Measurements from ENCODE around the gene KLK5. TPM values are rescaled to one million over a fixed set of nuclear protein-coding genes. Genes with fewer than 3 reads are reported as not detected.
"Not testable (repeated sequence)": the region's sequence is repeated elsewhere in the genome, so short reads cannot be mapped to it uniquely, and the experiment has no call there.

Gene KLK5
- polyA plus RNA-seq, 1 donor from 2014 or later = not detected

DNA sequence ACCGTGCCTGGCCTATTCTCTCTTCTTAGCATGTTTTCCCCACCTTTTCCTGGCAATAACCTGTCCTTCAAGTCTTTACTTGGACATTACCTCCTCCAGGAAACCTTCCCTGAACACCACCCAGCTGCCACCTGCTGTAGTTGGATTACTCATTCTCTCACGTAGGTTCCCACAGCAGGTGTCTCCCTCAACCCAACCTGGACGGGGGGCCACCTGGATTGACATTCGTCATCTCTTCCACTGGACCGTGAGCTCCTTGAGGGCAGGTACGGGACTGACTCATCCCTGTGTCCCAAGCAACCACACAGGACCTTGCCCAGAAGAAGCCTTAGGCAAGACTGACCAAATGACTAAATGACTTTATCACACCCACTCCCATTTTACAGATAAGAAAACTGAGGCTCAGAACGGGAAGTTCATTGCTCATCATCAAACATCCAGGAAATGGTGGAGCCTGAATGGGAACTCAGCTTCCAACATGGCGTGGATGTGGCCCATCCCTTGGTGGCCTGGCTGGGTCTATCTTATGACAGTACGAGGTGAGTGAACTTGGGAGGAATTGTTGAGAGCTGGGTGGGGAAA lies 20.0 kb upstream of the KLK5 start:
- TF ChIP-seq EZH2 (IDR thresholded peaks at IDR 0.05; ENCODE audit: borderline replicate concordance, insufficient read depth, low read length, poor library complexity, severe bottlenecking) = no peak

GRCh38 chr19:50969810-50970209 lies 17.0 kb upstream of the KLK5 start:
- not testable (repeated sequence) for H3K9me2 ChIP-seq (ENCODE audit: insufficient read depth, low read length); H3K4me3 ChIP-seq (ENCODE audit: low read length); H3K4me2 ChIP-seq (ENCODE audit: low read length); H3F3A ChIP-seq (ENCODE audit: insufficient read depth, low read length, poor library complexity, severe bottlenecking); H2AFZ ChIP-seq (ENCODE audit: low read depth, low read length); H4K20me1 ChIP-seq (ENCODE audit: insufficient read depth); H3K9ac ChIP-seq (ENCODE audit: low read length); H3K79me2 ChIP-seq (replicated peaks; ENCODE audit: insufficient read depth, low read length); H3K27ac ChIP-seq (ENCODE audit: low read length); H3K36me3 ChIP-seq (ENCODE audit: insufficient read depth, low read length); H3K27me3 ChIP-seq (ENCODE audit: insufficient read depth, low read depth, low read length); H3K9me3 ChIP-seq (ENCODE audit: low read length)

More for the DNA sequence above, 20.0 kb upstream of the KLK5 start:
- no peak overlapping the region for H3K4me3 ChIP-seq (ENCODE audit: low read length)
- H3K9me3 ChIP-seq (ENCODE audit: low read length) = no peaks in the 10 kb centered on the region
- no peaks in the 10 kb centered on the region for H3K79me2 ChIP-seq (replicated peaks; ENCODE audit: insufficient read depth, low read length)
- no peaks in the 10 kb centered on the region for H3K27me3 ChIP-seq (ENCODE audit: insufficient read depth, low read depth, low read length)
- no peaks in the 10 kb centered on the region for H3K36me3 ChIP-seq (ENCODE audit: insufficient read depth, low read length)
- no peaks in the 10 kb centered on the region for H4K20me1 ChIP-seq (ENCODE audit: insufficient read depth)
- H3K9ac ChIP-seq (ENCODE audit: low read length) = no peak overlapping the region
- H2AFZ ChIP-seq (ENCODE audit: low read depth, low read length) = no peak overlapping the region
- no peaks in the 10 kb centered on the region for H3F3A ChIP-seq (ENCODE audit: insufficient read depth, low read length, poor library complexity, severe bottlenecking)
- no peaks in the 10 kb centered on the region for H3K9me2 ChIP-seq (ENCODE audit: insufficient read depth, low read length)
- H3K4me2 ChIP-seq (ENCODE audit: low read length) = no peak overlapping the region
- H3K27ac ChIP-seq (ENCODE audit: low read length) = no peak overlapping the region

DNA sequence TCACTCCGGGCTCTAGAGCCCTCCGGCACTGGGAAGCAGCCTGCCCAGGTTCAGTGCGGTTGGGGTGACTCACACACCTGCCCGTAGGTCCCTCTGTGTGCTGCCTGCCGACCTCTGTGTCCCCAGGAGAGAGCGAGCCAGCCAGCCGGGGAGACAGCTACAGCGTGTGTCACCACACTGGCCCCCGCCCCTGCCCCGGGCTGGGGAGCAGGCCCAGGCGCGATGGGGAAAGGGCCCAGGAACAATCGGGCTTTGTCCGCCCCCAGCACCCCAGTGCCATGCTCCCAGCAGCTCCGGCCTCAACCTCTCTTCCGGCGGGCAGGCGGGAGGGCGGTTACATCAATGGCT lies 16.5 kb upstream of the KLK5 start, which contains the start of gene KLK6:
TSS of gene KLK6 (minus strand) at position 179 of the 348 bp plus-strand sequence. CDS start 1,487 bp downstream, outside the sequence.
- Histone ChIP-seq H4K20me1 (ENCODE audit: insufficient read depth) (no peaks in the 10 kb centered on the region), H3K79me2 (replicated peaks; ENCODE audit: insufficient read depth, low read length) (no peaks in the 10 kb centered on the region), H3K9me2 (ENCODE audit: insufficient read depth, low read length) (no peaks in the 10 kb centered on the region), H2AFZ (ENCODE audit: low read depth, low read length) (no peak within 1 kb of the TSS), H3K27me3 (ENCODE audit: insufficient read depth, low read depth, low read length) (no peaks in the 10 kb centered on the region), H3K27ac (ENCODE audit: low read length) (no peak within 1 kb of the TSS), H3F3A (ENCODE audit: insufficient read depth, low read length, poor library complexity, severe bottlenecking) (no peaks in the 10 kb centered on the region), H3K36me3 (ENCODE audit: insufficient read depth, low read length) (no peaks in the 10 kb centered on the region), H3K4me3 (ENCODE audit: low read length) (no peak within 1 kb of the TSS), H3K4me2 (ENCODE audit: low read length) (no peak within 1 kb of the TSS), H3K9ac (ENCODE audit: low read length) (no peak within 1 kb of the TSS), H3K9me3 (ENCODE audit: low read length) (no peaks in the 10 kb centered on the region)
- no peak for TF ChIP-seq SMC3 (conservative IDR thresholded peaks at IDR 0.05; ENCODE audit: poor library complexity)

DNA sequence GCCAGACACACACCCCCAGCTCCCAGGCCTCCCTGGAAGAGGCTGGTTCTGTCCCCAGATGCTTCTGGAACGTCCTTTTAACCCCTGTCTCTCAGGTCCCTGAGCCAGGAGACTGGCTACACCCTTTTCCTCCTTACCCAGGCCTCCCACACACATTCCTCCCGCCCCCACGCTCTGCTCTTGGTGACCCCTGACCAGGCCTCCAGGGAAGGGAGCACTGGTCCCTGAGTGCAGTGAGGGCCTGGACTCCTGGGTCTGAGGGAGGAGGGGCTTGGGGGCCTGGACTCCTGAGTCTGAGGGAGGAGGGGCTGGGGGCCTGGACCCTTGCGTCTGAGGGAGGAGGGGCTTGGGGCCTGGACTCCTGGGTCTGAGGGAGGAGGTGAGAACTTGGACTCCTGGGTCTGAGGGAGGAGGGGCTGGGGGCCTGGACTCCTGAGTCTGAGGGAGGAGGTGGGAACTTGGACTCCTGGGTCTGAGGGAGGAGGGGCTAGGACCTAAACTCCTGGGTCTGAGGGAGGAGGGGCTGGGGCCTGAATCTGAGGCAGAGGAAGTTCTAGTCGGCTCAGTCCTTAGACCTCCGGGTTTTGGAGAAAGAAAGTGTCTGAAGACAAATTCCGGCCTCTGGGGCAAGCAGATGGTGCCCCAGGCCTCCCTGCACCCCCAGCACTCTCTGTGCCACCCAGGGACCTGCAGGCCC lies 16.0 kb upstream of the KLK5 start:
- no peak for TF ChIP-seq TAF1 (IDR thresholded peaks at IDR 0.05; ENCODE audit: low read depth)
- TF ChIP-seq CTCF (IDR thresholded peaks at IDR 0.05; ENCODE audit: poor library complexity, severe bottlenecking) = no peak
- no peak for TF ChIP-seq SMC3 (conservative IDR thresholded peaks at IDR 0.05; ENCODE audit: poor library complexity)
- no peak for TF ChIP-seq RAD21 (conservative IDR thresholded peaks at IDR 0.05)
- no peak for TF ChIP-seq EZH2 (IDR thresholded peaks at IDR 0.05; ENCODE audit: borderline replicate concordance, insufficient read depth, low read length, poor library complexity, severe bottlenecking)
- TF ChIP-seq EP300 (conservative IDR thresholded peaks at IDR 0.05; ENCODE audit: poor library complexity, severe bottlenecking) = no peak
- TF ChIP-seq, protein P1, sequence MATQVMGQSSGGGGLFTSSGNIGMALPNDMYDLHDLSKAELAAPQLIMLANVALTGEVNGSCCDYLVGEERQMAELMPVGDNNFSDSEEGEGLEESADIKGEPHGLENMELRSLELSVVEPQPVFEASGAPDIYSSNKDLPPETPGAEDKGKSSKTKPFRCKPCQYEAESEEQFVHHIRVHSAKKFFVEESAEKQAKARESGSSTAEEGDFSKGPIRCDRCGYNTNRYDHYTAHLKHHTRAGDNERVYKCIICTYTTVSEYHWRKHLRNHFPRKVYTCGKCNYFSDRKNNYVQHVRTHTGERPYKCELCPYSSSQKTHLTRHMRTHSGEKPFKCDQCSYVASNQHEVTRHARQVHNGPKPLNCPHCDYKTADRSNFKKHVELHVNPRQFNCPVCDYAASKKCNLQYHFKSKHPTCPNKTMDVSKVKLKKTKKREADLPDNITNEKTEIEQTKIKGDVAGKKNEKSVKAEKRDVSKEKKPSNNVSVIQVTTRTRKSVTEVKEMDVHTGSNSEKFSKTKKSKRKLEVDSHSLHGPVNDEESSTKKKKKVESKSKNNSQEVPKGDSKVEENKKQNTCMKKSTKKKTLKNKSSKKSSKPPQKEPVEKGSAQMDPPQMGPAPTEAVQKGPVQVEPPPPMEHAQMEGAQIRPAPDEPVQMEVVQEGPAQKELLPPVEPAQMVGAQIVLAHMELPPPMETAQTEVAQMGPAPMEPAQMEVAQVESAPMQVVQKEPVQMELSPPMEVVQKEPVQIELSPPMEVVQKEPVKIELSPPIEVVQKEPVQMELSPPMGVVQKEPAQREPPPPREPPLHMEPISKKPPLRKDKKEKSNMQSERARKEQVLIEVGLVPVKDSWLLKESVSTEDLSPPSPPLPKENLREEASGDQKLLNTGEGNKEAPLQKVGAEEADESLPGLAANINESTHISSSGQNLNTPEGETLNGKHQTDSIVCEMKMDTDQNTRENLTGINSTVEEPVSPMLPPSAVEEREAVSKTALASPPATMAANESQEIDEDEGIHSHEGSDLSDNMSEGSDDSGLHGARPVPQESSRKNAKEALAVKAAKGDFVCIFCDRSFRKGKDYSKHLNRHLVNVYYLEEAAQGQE (IDR thresholded peaks at IDR 0.05; ENCODE audit: borderline replicate concordance) = no peak
- H3K9me2 ChIP-seq (ENCODE audit: insufficient read depth, low read length) = no peaks in the 10 kb centered on the region
- no peak overlapping the region for H3K4me2 ChIP-seq (ENCODE audit: low read length)
- no peaks in the 10 kb centered on the region for H4K20me1 ChIP-seq (ENCODE audit: insufficient read depth)
- H3K36me3 ChIP-seq (ENCODE audit: insufficient read depth, low read length) = no peaks in the 10 kb centered on the region
- H3K9me3 ChIP-seq (ENCODE audit: low read length) = no peaks in the 10 kb centered on the region
- no peaks in the 10 kb centered on the region for H3K79me2 ChIP-seq (replicated peaks; ENCODE audit: insufficient read depth, low read length)
- H3F3A ChIP-seq (ENCODE audit: insufficient read depth, low read length, poor library complexity, severe bottlenecking) = no peaks in the 10 kb centered on the region
- H2AFZ ChIP-seq (ENCODE audit: low read depth, low read length) = no peak overlapping the region
- H3K4me3 ChIP-seq (ENCODE audit: low read length) = no peak overlapping the region
- H3K27me3 ChIP-seq (ENCODE audit: insufficient read depth, low read depth, low read length) = no peaks in the 10 kb centered on the region
- H3K9ac ChIP-seq (ENCODE audit: low read length) = no peak overlapping the region
- no peak overlapping the region for H3K27ac ChIP-seq (ENCODE audit: low read length)

Data from neural cell (in vitro differentiated cells).